Tibial nerve (tissue), 4 donors: Measurements from ENCODE around the gene RNF212B. TPM values are rescaled to one million over a fixed set of nuclear protein-coding genes. Genes with fewer than 3 reads are reported as not detected.

Experiments used
- DNase-seq, 2 donors: peaks; one replicate each; pipeline ENCODE4 v3.0.0-alpha.2; 2019; ENCODE audit warnings: low spot score in 2 of 2
- H3K27ac ChIP-seq, 4 donors: fragments of 200-600 bp; sonication (generic) in 3 of 4; one replicate each; pipeline ENCODE4 v1.5.1; 2017 to 2019; ENCODE audit warnings: mild to moderate bottlenecking in 1 of 4
- H3K27me3 ChIP-seq, 2 donors: fragments of 200-600 bp; sonication (generic) in 1 of 2; one replicate each; pipeline versions ENCODE4 v1.5.1 to v1.6.0; 2017 to 2019
- H3K36me3 ChIP-seq, 3 donors: fragments of 200-600 bp; sonication (generic); one replicate each; pipeline ENCODE4 v1.5.1; 2018 to 2019
- H3K4me1 ChIP-seq, 4 donors: fragments of 200-600 bp; sonication (generic) in 3 of 4; one replicate each; pipeline ENCODE4 v1.5.1; 2017 to 2019
- H3K4me3 ChIP-seq, 4 donors: fragments of 200-600 bp; sonication (generic) in 3 of 4; one replicate each; pipeline ENCODE4 v1.5.1; 2017 to 2019; ENCODE audit warnings: mild to moderate bottlenecking in 1 of 4, moderate library complexity in 1 of 4
- H3K9me3 ChIP-seq, 4 donors: fragments of 200-600 bp; sonication (generic) in 3 of 4; one replicate each; pipeline ENCODE4 v1.5.1; 2017 to 2019
- CTCF ChIP-seq, 5 experiments: fragments of 200-600 bp in 3 of 5; fragments of 450-650 bp in 2 of 5; sonication (generic) in 3 of 5; IDR thresholded peaks; one replicate each; pipeline ENCODE4 v1.5.1; 2016 to 2019; ENCODE audit warnings: antibody characterized with exemption in 5 of 5, mild to moderate bottlenecking in 3 of 5, moderate library complexity in 2 of 5
- EP300 ChIP-seq, 2 donors: sonication (generic); formaldehyde crosslinking; IDR thresholded peaks; one replicate each; pipeline ENCODE4 v1.6.1; 2017; ENCODE audit warnings: antibody characterized with exemption in 2 of 2, mild to moderate bottlenecking in 1 of 2
- POLR2A ChIP-seq, 2 donors: fragments of 450-650 bp; IDR thresholded peaks; one replicate each; pipeline ENCODE4 v1.6.1; 2017; ENCODE audit warnings: antibody characterized with exemption in 2 of 2, mild to moderate bottlenecking in 2 of 2, moderate library complexity in 2 of 2
- WGBS, 2 donors: methylation state at CpG; one replicate each; pipeline ENCODE4 v1.1.5; 2018; 5-methylcytosine and 5-hydroxymethylcytosine counted together
- total RNA-seq, 4 donors: library from RNA; depleted of rRNA; stranded (reverse); fragments of >200 nt; gene quantifications; one replicate each; pipeline ENCODE4 v1.1.0, GENCODE V29; 2016

Gene RNF212B
- total RNA-seq, 4 donors from 2014 or later = not detected

- Histone ChIP-seq H3K27ac (no peak overlapping the region), H3K9me3 (no peaks in the 10 kb centered on the region), H3K27me3 (no peaks in the 10 kb centered on the region), H3K4me3 (no peak overlapping the region), H3K36me3 (no peaks in the 10 kb centered on the region), H3K4me1 (no peaks in the 10 kb centered on the region)
- 74 to 76% methylated on average over 3 of the region's 3 CpGs for WGBS, 2 donors
- TF ChIP-seq POLR2A (IDR thresholded peaks at IDR 0.05) = no peak
- no peak for TF ChIP-seq CTCF (IDR thresholded peaks at IDR 0.05)
- TF ChIP-seq EP300 (IDR thresholded peaks at IDR 0.05) = no peak
- no peak for DNase-seq
Observed at GRCh38 chr14:23206422-23207145, 31.2 kb upstream of the RNF212B start.

GRCh38 chr14:23207146-23207540 lies 30.6 kb upstream of the RNF212B start:
- no peak for DNase-seq
- WGBS, 2 donors = 51 to 56% methylated on average over 3 of the region's 3 CpGs
- TF ChIP-seq EP300 (IDR thresholded peaks at IDR 0.05) (no peak), POLR2A (IDR thresholded peaks at IDR 0.05) (no peak), CTCF (IDR thresholded peaks at IDR 0.05) (no peak)
- Histone ChIP-seq H3K9me3 (no peaks in the 10 kb centered on the region), H3K36me3 (no peaks in the 10 kb centered on the region), H3K27ac (no peak overlapping the region), H3K27me3 (no peaks in the 10 kb centered on the region), H3K4me3 (no peak overlapping the region), H3K4me1 (no peaks in the 10 kb centered on the region)

- no peak overlapping the region for H3K4me3 ChIP-seq
- DNase-seq = no peak
Observed at GRCh38 chr14:23208324-23208723, 29.4 kb upstream of the RNF212B start.

GRCh38 chr14:23209651-23210423 lies 27.9 kb upstream of the RNF212B start:
- no peaks in the 10 kb centered on the region for H3K4me1 ChIP-seq
- H3K4me3 ChIP-seq = no peak overlapping the region
- 75 to 78% methylated on average over 7 of the region's 7 CpGs for WGBS, 2 donors
- no peaks in the 10 kb centered on the region for H3K36me3 ChIP-seq
- H3K27ac ChIP-seq = no peak overlapping the region
- TF ChIP-seq CTCF (IDR thresholded peaks at IDR 0.05) (no peak), POLR2A (IDR thresholded peaks at IDR 0.05) (no peak), EP300 (IDR thresholded peaks at IDR 0.05) (no peak)
- no peak for DNase-seq
- peaks cover 0 to under 1% (median 0%) of the 10 kb centered on the region in 4 donors for H3K9me3 ChIP-seq
- no peaks in the 10 kb centered on the region for H3K27me3 ChIP-seq

More at GRCh38 chr14:23208324-23208723, 29.4 kb upstream of the RNF212B start:
- no peaks in the 10 kb centered on the region for H3K27me3 ChIP-seq
- no peak for TF ChIP-seq CTCF (IDR thresholded peaks at IDR 0.05)
- H3K27ac ChIP-seq = no peak overlapping the region
- H3K4me1 ChIP-seq = no peaks in the 10 kb centered on the region
- no peaks in the 10 kb centered on the region for H3K36me3 ChIP-seq
- no peaks in the 10 kb centered on the region for H3K9me3 ChIP-seq

- TF ChIP-seq POLR2A (IDR thresholded peaks at IDR 0.05) = no peak
- TF ChIP-seq EP300 (IDR thresholded peaks at IDR 0.05) = no peak
- TF ChIP-seq CTCF (IDR thresholded peaks at IDR 0.05) = no peak
- no peaks in the 10 kb centered on the region for H3K4me1 ChIP-seq
- H3K27ac ChIP-seq = no peak overlapping the region
- H3K36me3 ChIP-seq = no peaks in the 10 kb centered on the region
- H3K4me3 ChIP-seq = no peak overlapping the region
- WGBS, 2 donors = 89 to 94% methylated on average over 1 of the region's 1 CpG
- H3K9me3 ChIP-seq = peaks cover 0 to 12% (median 3%) of the 10 kb centered on the region in 4 donors
- DNase-seq = no peak
- no peaks in the 10 kb centered on the region for H3K27me3 ChIP-seq
Observed at GRCh38 chr14:23215421-23215820, 22.3 kb upstream of the RNF212B start.
